Measurements from ENCODE around the gene ECSIT.
"Not testable (repeated sequence)": the region's sequence is repeated elsewhere in the genome, so short reads cannot be mapped to it uniquely, and the experiment has no call there.

The ECSIT gene

DNA sequence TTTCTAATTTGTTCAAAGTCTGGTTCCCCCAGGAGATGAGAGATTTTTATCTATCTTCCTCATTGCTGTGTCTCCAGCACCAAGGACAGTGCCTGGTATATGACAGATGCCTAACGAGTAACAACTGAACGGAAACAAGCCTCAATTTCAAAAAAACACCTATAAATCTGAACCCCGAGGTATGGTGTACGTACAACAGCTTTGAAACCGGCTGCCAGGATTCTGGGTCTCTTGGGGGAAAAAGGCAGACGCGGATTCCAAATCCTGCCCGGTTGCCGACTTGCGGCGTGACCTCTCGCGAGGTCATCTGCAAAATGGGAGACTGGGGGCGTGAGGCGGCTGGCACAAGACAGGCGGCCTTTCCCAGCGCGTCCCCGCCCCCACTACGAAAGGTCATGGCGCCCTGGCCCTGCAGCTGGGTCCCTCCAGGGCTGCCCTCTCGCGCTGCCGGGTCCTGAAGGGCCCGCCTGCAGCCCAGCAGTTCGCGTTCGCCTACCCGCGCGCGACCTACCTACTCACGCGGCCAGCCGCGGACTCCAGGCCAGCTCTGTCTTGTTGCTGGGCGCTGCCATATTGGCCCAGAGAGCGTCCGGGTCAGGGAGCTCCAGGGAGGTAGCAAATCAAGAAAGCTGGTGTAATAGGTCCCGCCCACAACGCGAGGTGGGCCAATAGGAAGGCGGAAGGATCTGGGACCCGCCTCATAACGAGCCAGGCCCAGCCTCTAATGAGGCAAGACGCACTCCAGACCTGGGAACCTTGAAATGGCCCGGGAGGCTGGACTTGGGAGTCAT is at the start of gene ECSIT:
TSS of gene ECSIT (minus strand) at position 584 of the 791 bp plus-strand sequence. CDS start 9,964 bp downstream, outside the sequence.
- FAIRE-seq (peak; percentile 91), DNase-seq (ENCODE audit: insufficient read length, low spot score) (peak; percentile 97)

DNA sequence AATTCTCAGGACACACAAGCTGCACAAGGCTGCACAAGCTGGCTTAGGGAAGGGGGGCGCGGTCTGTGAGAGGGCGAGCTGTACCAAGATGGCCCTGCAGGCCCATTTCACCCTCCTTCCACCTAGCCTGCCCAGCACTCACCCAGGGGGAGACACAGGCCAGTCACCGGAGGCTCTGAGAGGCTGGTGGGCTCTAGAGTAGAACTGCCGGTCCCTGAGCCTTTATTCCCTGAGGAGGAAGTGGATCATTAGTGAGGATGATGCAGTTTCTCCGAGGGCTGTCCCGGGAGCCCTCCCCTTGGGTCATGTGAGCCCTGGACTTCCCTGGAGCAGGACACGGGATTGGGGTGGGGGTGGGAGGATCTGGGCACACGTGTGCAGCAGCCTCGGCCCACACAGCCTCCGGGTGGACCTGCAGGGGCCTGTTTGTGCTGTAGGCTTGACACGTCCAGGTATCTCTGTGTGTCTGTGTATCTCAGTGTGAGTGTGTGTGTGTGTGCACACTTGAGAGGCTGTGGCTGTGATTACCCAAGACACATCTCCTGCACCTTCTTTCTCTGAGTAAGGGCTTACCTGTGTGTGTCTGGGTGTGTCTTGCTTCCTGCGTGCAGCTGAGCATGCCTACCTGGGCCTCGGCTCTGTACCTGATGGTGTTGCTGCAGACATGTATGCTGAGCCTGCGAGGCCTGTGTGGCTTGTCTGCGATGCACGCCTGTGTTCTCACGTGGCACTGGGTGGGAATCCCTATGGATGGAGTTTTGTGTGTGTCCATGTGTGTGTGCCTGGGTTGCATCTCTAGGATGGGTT is 48.7 kb upstream of the ECSIT start, which contains the start of gene ACP5:
TSS of gene ACP5 (minus strand) at position 195 of the 807 bp plus-strand sequence. CDS start 328 bp downstream, outside the sequence.
- FAIRE-seq (no peak), DNase-seq (ENCODE audit: insufficient read length, low spot score) (no peak)

- DNase-seq (ENCODE audit: insufficient read length, low spot score) (no peak), FAIRE-seq (no peak)
Measured at GRCh38 chr19:11576227-11576626, 47.3 kb upstream of the ECSIT start.

DNA sequence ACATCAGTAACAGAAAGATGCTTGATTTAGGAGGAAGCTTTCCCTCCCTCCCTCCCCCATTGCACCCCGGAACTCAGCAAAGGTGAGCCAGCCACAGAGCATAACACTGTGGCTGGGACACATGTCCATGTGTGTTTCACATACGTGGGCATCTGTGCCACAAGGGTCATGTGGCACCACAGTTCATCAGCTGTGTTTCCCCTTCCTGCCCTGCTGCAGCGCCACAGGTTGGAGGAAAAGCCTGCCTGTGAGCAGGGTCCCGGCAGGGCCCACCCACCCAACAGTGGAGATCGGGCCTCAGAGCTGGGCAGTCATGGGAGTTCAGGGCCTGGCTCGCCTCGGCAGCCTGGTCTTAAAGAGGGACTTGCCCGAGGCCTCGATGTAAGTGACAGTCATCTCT is 45.8 kb upstream of the ECSIT start:
- no peak for DNase-seq (ENCODE audit: insufficient read length, low spot score)
- no peak for FAIRE-seq

- DNase-seq (ENCODE audit: insufficient read length, low spot score); FAIRE-seq: not testable (repeated sequence)
Measured at GRCh38 chr19:11573763-11574162, 44.8 kb upstream of the ECSIT start.

DNA sequence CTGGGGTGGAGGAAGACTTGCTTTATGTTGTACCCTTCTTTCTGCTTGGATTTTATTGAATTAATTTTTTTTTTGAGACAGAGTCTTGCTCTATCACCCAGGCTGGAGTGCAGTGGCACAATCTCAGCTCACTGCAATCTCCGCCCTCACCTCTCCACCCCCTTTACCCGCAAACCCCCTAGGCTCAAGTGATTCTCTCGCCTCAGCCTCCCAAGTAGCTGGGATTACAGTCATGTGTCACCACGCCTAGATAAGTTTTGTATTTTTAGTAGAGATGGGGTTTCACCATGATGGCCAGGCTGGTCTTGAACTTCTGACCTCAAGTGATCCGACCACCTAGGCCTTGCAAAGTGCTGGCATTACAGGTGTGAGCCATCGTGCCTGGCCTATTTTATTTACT is 44.4 kb upstream of the ECSIT start:
- FAIRE-seq; DNase-seq (ENCODE audit: insufficient read length, low spot score): not testable (repeated sequence)

GRCh38 chr19:11570039-11570462 is 41.1 kb upstream of the ECSIT start:
- FAIRE-seq (no peak), DNase-seq (ENCODE audit: insufficient read length, low spot score) (no peak)

GRCh38 chr19:11566164-11566563 is 37.2 kb upstream of the ECSIT start:
- FAIRE-seq: no peak

GRCh38 chr19:11565649-11565980 is 36.7 kb upstream of the ECSIT start:
- not testable (repeated sequence) for FAIRE-seq; DNase-seq (ENCODE audit: insufficient read length, low spot score)

More at GRCh38 chr19:11566164-11566563, 37.2 kb upstream of the ECSIT start:
- DNase-seq (ENCODE audit: insufficient read length, low spot score): no peak

DNA sequence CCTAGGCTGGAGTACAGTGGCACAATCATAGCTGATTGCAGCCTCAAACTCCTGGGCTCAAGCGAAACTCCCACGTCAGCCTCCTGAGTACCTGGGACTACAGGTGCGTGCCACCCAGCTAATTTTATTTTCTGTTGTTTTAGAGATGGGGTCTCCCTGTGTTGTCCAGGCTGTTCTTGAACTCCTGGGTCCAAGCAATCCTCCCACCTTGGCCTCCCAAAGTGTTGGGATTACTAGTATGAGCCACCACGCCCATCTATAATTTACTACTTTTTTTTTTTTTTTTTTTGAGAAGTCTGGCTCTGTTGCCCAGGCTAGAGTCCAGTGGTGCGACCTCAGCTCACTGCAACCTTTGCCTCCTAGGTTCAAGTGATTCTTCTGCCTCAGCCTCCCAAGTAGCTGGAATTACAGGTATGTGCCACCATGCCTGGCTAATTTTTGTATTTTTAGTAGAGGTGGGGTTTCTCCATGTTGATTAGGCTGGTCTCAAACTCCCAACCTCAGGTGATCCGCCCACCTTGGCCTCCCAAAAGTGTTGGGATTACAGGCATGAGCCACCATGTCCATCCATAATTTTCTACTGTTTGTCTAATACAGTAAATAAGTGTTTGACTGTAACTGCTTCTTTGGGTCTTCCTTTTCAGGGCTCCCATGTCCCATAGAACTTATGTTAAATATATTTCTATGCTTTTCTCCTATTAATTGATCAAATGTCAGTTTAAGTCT is 35.3 kb upstream of the ECSIT start:
- not testable (repeated sequence) for FAIRE-seq; DNase-seq (ENCODE audit: insufficient read length, low spot score)

GRCh38 chr19:11563532-11563931 is 34.6 kb upstream of the ECSIT start:
- DNase-seq (ENCODE audit: insufficient read length, low spot score): no peak

DNA sequence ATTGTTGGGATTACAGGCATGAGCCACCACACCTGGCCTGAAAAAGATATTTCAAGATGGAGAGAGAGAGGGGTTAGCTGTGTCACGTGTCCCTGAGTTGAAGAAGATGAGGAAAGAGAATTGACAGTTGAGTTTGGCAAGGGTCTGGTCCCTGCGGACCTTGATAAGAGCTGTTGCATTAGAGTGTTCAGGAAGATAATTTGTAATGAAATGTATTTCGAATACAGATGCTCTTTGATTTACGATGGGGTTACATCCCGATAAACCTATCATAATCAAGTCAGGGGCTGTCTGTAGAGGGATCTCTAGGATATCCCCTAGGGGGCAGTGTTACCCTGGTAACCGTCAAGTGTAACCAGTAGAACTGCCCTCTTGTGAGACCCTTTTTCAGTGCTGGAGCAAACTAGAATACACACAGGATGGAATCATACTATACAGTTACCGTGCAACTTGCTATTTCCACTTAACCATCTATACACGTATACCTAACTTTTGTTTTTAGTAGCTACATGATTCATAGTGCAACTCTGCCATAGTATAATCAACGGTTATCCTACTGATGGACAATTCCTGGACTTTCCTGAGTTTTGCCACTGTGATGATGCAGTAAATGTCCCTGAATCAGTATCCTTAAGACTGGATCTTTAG is 31.6 kb upstream of the ECSIT start:
- peak; percentile 54 for DNase-seq (ENCODE audit: insufficient read length, low spot score)
- peak; percentile 76 for FAIRE-seq

More at GRCh38 chr19:11563532-11563931, 34.6 kb upstream of the ECSIT start:
- FAIRE-seq: no peak

GRCh38 chr19:11558881-11559828 is 30.2 kb upstream of the ECSIT start, which contains the start of gene ELOF1:
TSS of gene ELOF1 (minus strand) at chr19:11559230. CDS start at chr19:11554347, 4,883 bp downstream.
- peak; percentile 95 for DNase-seq (ENCODE audit: insufficient read length, low spot score)
- FAIRE-seq: peak; percentile 96

DNA sequence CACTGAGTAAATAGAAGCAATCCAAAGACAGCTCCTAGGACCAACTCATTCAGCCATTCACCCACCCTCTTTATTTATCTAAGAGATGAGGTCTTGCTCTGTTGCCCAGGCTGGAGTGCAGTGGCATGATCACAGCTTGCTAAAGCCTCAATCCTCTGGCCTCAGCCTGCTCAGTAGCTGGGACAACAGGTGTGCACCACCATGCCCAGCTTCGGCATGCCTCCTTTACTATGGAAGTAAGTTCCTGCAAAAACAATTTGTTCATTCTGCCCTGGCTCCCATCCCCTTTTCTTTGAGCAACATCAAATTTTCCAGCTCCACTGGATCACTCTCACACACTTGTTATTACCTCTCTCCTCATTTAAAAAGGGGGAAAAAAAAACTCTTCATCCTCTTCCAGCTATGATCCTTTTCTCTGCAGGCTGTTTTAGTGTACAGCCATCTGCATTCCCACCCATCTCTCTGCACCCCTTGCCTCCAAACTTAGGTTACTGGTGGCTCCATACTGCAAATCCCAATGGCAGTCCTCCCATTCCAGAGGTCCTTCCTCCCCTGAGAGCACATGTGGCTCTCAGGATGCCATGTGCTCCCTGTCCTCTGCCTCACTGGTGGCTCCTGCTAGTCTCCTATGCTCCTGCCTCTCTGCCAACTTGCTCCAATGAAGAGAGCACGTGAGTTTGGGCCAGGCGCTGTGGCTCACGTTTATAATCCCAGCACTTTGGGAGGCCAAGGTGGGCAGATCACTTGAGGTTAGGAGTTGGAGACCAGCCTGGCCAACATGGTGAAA is 27.9 kb upstream of the ECSIT start:
- FAIRE-seq (no peak), DNase-seq (ENCODE audit: insufficient read length, low spot score) (no peak)

- DNase-seq (ENCODE audit: insufficient read length, low spot score) (no peak), FAIRE-seq (no peak)
Measured at GRCh38 chr19:11555246-11555645, 26.3 kb upstream of the ECSIT start.

DNA sequence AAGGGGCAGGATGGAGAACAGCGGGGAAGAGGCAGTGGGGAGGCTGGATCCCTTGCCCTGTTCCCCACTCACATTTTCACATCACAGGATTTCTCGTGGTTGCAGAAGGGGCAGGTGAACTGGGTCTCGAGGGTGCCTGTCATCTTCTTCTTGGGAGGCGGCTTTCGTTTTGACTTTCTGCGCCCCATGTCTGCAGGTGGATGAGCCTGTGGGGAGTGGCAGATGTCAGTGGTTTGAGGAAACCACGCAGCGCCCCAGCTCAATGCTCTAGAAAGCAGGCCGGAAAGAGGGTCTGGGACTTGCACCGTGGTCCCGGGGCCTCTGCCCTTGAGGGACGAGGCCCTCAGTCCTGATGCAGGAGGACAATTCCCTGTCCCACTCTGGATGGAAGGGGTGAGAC is 25.2 kb upstream of the ECSIT start:
- no peak for FAIRE-seq

DNA sequence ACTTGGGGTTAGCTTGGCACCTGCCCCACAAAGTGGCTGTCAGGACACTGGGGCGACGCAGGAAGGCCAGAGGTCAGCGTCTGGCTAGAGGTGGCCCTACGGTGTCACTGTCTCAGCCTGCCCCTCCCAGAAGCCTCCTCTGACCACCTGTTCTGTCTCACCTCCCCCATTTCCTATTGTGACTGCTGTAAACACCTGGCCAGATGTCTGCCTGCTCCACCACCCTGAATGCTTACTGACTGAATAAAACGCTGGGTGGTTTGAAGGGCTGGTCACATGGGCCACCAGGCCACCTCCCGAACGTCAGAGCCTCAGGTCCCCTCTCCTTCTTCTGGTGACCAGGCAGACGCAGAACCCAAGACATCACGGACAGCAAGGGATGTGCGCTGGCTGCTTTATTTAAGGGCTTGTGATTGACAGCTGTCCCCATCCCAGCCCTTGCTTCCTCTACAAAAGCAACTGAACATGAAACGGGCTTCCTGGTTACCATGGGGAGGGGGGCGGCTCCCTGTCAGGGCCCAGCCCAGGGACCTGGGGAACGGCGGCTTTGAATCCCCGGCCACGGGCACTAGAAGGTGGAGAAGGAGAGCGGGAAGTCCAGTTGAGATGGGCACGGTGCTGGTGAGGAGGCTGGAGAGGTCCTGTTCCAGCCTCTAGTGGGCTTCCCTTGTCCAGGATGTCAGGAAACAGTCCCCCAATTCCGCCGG is 23.9 kb upstream of the ECSIT start:
- FAIRE-seq (no peak), DNase-seq (ENCODE audit: insufficient read length, low spot score) (no peak)

More for the DNA sequence above, 25.2 kb upstream of the ECSIT start:
- DNase-seq (ENCODE audit: insufficient read length, low spot score): peak; percentile 55
